ENCODE measurements around the gene LRRN4. TPM values are rescaled to one million over a fixed set of nuclear protein-coding genes. Genes with fewer than 3 reads are reported as not detected.

Gene LRRN4
- total RNA-seq, 1 experiment from 2014 or later, result not detected

DNA sequence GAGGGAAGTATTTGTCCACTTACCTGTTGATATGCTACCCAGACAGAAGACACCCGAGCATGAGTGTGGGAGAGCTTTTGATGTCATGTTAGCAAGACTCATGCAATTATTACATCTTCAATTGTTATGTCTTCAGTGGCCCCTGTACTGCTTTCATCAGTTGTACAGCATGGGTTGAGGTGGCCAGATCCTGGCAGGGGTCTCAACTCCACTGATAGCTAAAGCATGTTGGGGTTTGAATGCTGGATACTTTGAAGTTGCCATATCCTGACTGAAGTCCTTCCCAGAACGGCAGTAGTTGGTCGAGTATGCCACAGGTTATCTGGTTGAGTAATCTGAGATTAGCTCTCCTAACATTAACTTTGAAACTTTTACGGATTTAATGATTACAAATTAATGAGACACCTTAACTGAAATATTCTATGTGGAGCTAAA is 46.7 kb downstream of the LRRN4 start:
- Histone ChIP-seq H3K27me3 (replicated peaks) (no peaks in the 10 kb centered on the region), H3K4me3 (peak overlapping the region; percentile 93), H3K9me3 (replicated peaks) (no peaks in the 10 kb centered on the region), H3K36me3 (peaks cover 32% of the 10 kb centered on the region), H3K27ac (no peak overlapping the region), H3K4me1 (replicated peaks) (peaks cover 15% of the 10 kb centered on the region; the same call in 1 of the 2 replicates)
- no peak for DNase-seq (ENCODE audit: low read depth in 1 of 2, low spot score in 2 of 2)

DNA sequence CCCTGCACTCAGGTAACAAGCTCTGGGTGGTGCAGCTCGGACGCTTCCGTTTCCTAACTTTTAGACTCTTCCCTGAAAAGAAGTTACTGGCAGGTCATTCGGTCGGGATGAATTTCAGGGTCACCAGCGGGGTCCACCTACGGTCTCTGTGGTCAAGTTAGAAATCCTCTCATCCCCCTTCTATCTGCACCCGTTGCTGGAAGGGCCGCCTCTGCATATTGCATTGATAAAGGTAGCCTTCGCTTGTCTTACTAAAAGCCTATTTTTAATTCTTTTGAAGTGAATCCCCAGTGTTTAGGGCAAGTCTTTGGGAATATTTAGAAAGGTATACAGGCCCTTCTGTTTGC is 47.3 kb downstream of the LRRN4 start:
- H3K4me3 ChIP-seq, result peak overlapping the region; percentile 93
- H3K36me3 ChIP-seq, result peaks cover 27% of the 10 kb centered on the region
- peak overlapping the region; percentile 11 for H3K27ac ChIP-seq
- peaks cover 15% of the 10 kb centered on the region; the same call in 1 of the 2 replicates for H3K4me1 ChIP-seq (replicated peaks)
- DNase-seq (ENCODE audit: low read depth in 1 of 2, low spot score in 2 of 2), result no peak
- H3K27me3 ChIP-seq (replicated peaks), result no peaks in the 10 kb centered on the region
- H3K9me3 ChIP-seq (replicated peaks), result no peaks in the 10 kb centered on the region

DNA sequence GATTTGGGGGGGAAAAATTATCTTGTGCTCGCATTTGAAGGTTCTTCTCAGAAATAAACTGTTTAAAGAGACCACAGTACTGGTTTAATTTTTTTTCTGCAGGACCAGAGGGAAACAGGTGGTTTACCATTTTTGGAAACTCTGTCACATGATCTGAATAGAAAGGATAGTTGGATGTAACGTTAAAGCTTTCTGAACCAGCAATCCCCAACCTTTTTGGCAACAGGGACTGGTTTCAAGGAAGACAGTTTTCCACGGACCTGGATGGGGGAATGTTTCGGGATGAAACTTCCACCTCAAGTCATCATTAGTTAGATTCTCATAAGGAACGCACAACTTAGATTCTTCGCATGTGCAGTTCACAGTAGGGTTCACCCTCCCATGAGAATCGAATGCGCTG is 53.0 kb downstream of the LRRN4 start:
- Histone ChIP-seq H3K27me3 (replicated peaks) (no peaks in the 10 kb centered on the region), H3K9me3 (replicated peaks) (no peaks in the 10 kb centered on the region), H3K4me3 (no peak overlapping the region), H3K36me3 (peaks cover 16% of the 10 kb centered on the region), H3K4me1 (replicated peaks) (no peaks in the 10 kb centered on the region), H3K27ac (no peak overlapping the region)
- DNase-seq (ENCODE audit: low read depth in 1 of 2, low spot score in 2 of 2), result no peak

DNA sequence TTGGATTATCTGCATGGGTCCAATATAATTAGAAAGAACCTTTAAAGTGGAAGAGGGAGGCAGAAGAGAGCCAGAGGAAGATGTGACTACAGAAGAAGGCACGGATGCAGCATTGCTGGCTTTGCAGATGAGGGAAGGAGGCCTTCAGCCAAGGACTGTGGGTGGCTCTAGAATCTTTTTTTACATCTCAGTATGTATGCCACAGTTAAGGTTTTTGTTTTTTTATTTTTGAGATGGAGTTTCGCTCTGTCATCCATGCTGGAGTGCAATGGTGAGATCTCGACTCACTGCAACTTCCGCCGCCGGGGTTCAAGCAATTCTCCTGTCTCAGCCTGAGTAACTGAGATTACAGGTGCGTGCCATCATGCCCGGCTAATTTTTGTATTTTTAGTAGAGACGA is 54.1 kb downstream of the LRRN4 start:
- peaks cover 25% of the 10 kb centered on the region for H3K36me3 ChIP-seq
- no peak overlapping the region for H3K27ac ChIP-seq
- no peak for DNase-seq (ENCODE audit: low read depth in 1 of 2, low spot score in 2 of 2)
- H3K4me1 ChIP-seq (replicated peaks), result no peaks in the 10 kb centered on the region
- H3K27me3 ChIP-seq (replicated peaks), result no peaks in the 10 kb centered on the region
- no peak overlapping the region for H3K4me3 ChIP-seq
- no peaks in the 10 kb centered on the region for H3K9me3 ChIP-seq (replicated peaks)

DNA sequence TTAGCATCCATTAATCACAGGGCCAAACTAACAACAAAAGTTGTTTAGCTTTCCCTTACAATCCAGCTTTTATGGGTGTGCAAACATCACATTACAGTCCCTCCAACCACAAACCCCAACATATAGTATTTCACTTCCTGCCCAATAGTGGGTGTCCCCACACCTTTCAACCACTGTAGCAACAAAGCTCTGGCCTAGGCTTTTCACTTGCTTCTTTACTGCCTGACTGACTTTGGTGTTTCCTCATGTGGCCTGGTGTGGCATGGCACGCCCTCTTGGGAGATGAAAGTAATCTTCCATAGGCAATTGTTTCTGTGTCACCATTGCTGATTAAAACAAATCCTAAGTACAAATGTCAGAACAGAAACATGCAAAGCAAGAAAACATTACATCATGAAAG is 57.1 kb downstream of the LRRN4 start:
- H3K27me3 ChIP-seq (replicated peaks), result no peaks in the 10 kb centered on the region
- peaks cover 38% of the 10 kb centered on the region for H3K36me3 ChIP-seq
- no peak overlapping the region for H3K27ac ChIP-seq
- no peaks in the 10 kb centered on the region for H3K9me3 ChIP-seq (replicated peaks)
- no peaks in the 10 kb centered on the region for H3K4me1 ChIP-seq (replicated peaks)
- no peak for DNase-seq (ENCODE audit: low read depth in 1 of 2, low spot score in 2 of 2)
- no peak overlapping the region for H3K4me3 ChIP-seq

DNA sequence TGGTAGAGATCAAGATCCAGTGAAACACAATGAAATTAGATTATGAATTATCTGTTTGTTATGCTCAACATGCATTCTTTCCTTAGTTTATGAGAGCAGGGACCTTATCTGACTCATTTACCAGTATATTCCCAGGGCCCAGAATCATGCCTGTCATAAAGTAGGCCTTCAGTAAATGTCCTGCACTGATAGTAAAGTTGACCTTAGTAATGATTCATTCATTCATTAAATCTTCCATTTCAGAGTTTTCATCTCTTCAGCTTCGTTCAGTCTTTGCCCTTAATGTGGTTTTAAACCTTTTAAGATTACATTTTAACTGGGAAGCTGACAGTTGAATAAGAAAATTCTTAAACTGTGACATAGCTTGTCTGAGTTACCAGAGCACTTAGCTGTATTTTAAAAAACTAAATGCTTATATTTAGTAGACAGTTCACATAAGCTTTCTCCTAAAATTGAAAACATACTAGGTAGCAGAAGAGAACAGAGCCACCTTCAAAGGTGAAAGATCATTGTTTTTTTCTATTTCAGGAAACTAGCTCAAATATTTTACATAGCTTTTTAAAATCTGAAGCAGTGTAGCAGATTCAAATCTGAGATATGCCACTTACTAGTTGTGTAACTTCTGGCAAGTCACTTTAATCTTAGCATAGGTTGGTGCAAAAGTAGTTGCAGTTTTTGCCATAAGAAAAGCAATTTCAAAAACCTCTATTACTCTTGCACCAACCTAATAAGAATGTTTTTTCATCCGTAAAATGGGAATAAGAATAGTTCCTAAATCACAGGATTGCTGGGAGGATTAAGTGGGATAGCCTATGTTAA is 62.0 kb downstream of the LRRN4 start:
- Histone ChIP-seq H3K9me3 (replicated peaks) (no peaks in the 10 kb centered on the region), H3K36me3 (peaks cover 58% of the 10 kb centered on the region), H3K27me3 (replicated peaks) (no peaks in the 10 kb centered on the region), H3K4me1 (replicated peaks) (no peaks in the 10 kb centered on the region), H3K4me3 (no peak overlapping the region), H3K27ac (no peak overlapping the region)
- DNase-seq (ENCODE audit: low read depth in 1 of 2, low spot score in 2 of 2), result no peak

DNA sequence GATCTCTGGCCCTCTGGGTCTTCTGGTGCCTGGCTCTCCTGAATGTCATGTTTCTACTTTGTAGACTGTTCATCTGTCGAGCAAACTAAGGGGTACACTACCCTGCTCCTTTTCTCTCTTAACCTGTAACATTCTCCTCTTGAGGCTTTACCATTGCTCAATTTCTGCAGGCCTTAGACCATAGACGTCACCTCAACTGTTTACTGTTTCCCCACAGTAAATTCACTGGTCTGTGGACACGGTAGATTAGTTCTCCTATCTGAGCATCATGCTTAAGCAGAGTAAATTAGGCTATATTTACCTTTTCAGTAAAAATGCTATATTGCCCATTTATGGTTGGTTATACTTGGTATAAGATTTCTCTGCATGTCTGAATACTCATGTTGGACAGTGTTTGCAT is 62.9 kb downstream of the LRRN4 start:
- Histone ChIP-seq H3K9me3 (replicated peaks) (no peaks in the 10 kb centered on the region), H3K4me3 (no peak overlapping the region), H3K27me3 (replicated peaks) (no peaks in the 10 kb centered on the region), H3K27ac (no peak overlapping the region), H3K36me3 (peaks cover 64% of the 10 kb centered on the region), H3K4me1 (replicated peaks) (no peaks in the 10 kb centered on the region)
- DNase-seq (ENCODE audit: low read depth in 1 of 2, low spot score in 2 of 2), result no peak

Other genes starting within 250 kb of the LRRN4 start
- gene CHGB, start 142.6 kb downstream of the LRRN4 start, total RNA-seq (2014; rRNA removed; shearing (Covaris generic)), result not detected in 2 replicates
- 18.5 and 18.9 TPM in 2 replicates for gene TRMT6, start 103.5 kb downstream of the LRRN4 start, total RNA-seq (2014; rRNA removed; shearing (Covaris generic))
- 38.3 and 38.9 TPM in 2 replicates for gene MCM8, start 103.4 kb downstream of the LRRN4 start, total RNA-seq (2014; rRNA removed; shearing (Covaris generic))
- gene CRLS1, start 47.9 kb downstream of the LRRN4 start, total RNA-seq (2014; rRNA removed; shearing (Covaris generic)), result 43.3 and 60.1 TPM in 2 replicates
- 0.13 TPM in 1 of 2 replicates, not detected in the other for gene FERMT1, start 69.0 kb upstream of the LRRN4 start, total RNA-seq (2014; rRNA removed; shearing (Covaris generic))